ENCODE measurements around the gene MBNL3. TPM values are rescaled to one million over a fixed set of nuclear protein-coding genes. Genes with fewer than 3 reads are reported as not detected.

Gene MBNL3
- total RNA-seq, 1 donor from 2014 or later = 27.5 TPM

DNA sequence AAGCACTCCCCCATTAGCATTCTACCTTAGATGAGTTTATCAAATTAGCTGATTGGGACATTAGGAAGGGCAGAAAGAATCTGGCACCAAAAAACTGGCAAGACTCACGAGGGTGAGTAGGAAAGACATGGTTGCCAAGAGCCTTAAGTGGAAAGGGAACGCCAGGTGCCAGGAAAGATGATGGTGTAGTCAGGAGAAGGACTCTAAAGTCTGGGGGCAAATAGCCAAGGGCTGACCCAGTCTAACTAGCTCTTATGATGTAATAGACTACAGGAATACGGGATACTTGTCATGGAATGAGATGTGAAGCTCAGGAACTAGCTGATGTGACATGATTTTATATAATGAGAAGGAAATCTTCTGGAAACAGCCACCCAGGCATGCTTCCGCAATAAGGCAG is 94.8 kb downstream of the MBNL3 start:
- intact Hi-C loops (cut with DNase I) = no loop called here
- ATAC-seq (no peak), DNase-seq (ENCODE audit: missing footprints) (no peak)

GRCh38 chrX:132393485-132393884 is 95.4 kb downstream of the MBNL3 start:
- ATAC-seq (no peak), DNase-seq (ENCODE audit: missing footprints) (no peak)
- intact Hi-C loops (cut with DNase I) = no loop called here

- intact Hi-C loops (cut with DNase I) = no loop called here
- no peak for DNase-seq (ENCODE audit: missing footprints)
- ATAC-seq = no peak
Observed at GRCh38 chrX:132393085-132393484, 95.8 kb downstream of the MBNL3 start.

DNA sequence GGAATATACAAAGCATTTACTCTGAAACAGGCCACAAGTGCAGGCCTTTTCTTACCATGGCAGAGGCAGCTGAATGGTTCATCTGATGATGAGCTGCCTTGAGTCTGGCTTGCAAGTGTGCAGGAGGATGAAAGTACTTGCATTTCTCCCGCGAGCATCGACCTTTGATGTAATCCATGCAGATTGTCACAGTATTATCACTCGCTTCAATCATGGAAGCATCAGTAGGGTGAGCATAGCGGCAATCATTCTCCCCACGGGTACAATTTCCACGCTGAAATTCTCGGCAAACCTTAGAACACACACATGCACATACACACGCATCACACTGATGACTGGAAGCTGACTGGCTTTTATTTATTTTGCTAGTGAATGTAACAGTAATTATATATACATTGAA is 98.0 kb downstream of the MBNL3 start:
- no peak for DNase-seq (ENCODE audit: missing footprints)
- intact Hi-C loops (cut with DNase I) = no loop called here
- ATAC-seq = no peak

- no peak for DNase-seq (ENCODE audit: missing footprints)
- intact Hi-C loops (cut with DNase I) = no loop called here
- ATAC-seq = peak; percentile 16
Observed at GRCh38 chrX:132389480-132389879, 99.4 kb downstream of the MBNL3 start.

DNA sequence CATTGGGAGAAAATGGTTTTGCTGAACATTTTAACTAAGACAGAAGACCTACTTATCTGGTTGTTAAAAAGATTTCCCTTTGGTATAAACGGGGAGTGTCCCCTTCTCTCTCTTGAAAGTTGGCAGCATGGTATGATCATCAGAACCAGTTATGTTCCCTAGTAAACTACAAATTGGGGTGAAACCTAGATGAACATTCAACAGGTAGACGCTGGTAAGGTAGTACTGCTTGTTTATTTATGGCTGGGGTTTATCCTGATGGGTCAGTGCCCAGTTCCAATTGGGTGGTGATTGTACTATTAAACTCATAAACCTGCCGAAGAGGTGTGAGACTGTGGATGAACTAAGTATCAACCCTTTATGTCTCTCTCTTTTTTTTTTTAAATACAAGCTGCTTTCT is 100.5 kb downstream of the MBNL3 start:
- DNase-seq (ENCODE audit: missing footprints) (no peak), ATAC-seq (no peak)
- intact Hi-C loops (cut with DNase I) = no loop called here

DNA sequence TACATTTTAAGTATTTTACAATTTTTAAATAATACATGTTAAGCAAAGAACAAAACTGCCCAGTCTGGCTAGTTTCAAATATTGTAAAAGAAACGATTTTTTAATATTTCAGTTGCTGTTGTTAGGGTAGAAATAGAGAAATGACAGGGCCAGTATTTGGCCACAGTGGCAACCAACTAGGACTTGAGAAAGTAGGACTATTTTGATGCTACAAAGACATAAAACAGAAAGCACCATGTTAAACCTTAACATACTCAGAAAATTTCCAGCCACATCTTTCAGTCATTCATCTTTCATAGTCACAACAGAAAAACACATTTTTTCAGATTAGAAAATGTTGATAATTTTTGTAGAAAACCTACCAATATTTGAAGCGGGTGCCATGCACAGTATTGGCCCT is 104.5 kb downstream of the MBNL3 start:
- ATAC-seq = no peak
- DNase-seq (ENCODE audit: missing footprints) = no peak
- intact Hi-C loops (cut with DNase I) = no loop called here

DNA sequence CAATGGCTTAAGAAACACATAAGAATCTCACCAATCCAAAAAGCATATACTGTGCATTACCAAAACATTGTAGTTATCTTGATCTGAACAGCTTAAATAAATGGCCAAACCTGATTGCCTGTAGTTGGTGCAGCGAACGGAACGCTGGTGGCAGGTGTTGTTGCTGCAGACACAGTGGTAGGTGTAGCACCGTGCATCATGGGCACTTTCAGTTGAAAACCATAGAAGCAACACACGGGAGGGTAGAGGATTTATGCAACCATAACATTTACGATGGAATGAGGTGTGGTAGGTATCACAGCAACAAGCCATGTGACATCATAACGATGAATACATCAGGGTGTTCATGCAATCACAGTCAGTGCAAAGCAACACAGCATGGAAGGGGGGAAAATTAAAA is 106.8 kb downstream of the MBNL3 start:
- ATAC-seq (no peak), DNase-seq (ENCODE audit: missing footprints) (no peak)
- intact Hi-C loops (cut with DNase I) = no loop called here

- no peak for ATAC-seq
- intact Hi-C loops (cut with DNase I) = no loop called here
Observed at GRCh38 chrX:132378281-132378680, 110.6 kb downstream of the MBNL3 start.

DNA sequence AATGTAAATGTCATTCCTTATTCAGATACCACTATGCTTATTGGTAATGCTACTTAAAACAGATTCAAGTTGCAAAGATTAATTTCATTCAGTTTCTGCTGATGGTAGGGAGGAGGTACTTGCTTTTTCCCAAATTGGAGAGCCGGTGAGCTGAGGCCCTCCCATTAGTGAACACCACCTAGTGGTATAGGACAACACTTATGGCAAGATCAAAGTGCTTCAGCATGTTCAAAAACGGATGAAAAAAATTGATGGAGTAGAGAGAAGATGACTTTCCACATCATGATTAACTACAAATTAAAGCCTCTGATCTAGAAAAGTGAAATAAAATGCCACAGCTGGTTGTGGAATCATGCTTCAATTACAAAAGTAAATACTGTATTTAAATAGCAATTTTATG is 112.9 kb downstream of the MBNL3 start:
- DNase-seq (ENCODE audit: missing footprints) (no peak), ATAC-seq (no peak)
- intact Hi-C loops (cut with DNase I) = no loop called here

More at GRCh38 chrX:132378281-132378680, 110.6 kb downstream of the MBNL3 start:
- DNase-seq (ENCODE audit: missing footprints) = no peak

- ATAC-seq (no peak), DNase-seq (ENCODE audit: missing footprints) (no peak)
- intact Hi-C loops (cut with DNase I) = no loop called here
Observed at GRCh38 chrX:132373610-132374009, 115.2 kb downstream of the MBNL3 start.

DNA sequence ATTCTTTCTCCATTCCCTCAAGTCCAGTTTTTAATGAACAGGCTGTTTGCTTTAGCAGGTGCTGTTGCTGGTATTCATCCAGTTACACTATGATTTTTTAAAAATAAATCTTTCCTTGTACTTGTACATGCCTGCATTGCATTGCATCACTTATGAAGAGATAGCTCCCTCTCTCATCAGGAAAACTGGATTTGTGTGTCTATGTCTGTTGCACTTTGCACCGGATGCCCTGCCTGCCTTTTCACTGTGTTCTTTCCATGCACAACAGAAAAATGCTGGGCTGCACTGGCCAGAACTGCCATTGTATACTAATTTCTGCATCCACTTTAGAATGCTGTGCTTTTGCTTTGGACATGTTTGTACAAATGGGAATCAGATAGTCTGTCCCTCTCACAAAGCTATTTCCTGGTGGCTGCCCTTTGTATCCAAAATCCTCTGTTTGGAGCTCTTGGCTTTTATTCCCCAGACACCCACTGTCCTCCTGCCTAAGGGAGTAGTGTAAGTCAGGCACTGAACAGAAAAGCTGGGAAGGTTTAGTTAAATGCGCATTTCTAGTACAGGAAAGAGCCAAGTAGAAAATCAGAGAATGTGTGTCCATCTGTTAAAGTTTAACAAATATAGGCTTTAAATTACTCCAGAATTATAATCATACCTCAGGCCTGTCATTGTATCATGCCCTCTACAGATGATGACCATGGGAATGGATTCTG is 119.1 kb downstream of the MBNL3 start:
- ATAC-seq = no peak
- DNase-seq (ENCODE audit: missing footprints) = no peak
- intact Hi-C loops (cut with DNase I) = no loop called here

DNA sequence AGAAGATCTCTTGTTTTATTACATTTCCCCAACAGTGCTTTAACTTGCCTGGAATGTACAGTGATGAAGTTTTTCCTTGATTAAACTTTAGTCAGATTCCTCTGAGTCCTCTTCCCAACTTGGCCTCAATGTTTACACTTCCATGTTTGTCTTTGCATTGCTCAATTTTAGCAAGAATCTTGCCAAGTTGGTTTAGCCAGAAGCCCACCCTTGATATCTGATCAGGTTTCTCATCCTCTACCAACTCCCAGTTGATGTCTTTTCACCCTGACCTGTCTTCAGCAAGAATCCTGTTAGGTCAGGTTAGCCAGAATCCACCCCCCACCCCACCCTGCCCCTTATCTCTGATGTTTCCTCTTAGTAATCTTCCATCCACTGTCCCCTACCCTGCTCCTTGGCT is 120.9 kb downstream of the MBNL3 start:
- intact Hi-C loops (cut with DNase I) = no loop called here
- DNase-seq (ENCODE audit: missing footprints) (no peak), ATAC-seq (no peak)

GRCh38 chrX:132367314-132367713 is 121.5 kb downstream of the MBNL3 start:
- intact Hi-C loops (cut with DNase I) = no loop called here
- no peak for DNase-seq (ENCODE audit: missing footprints)
- no peak for ATAC-seq

- intact Hi-C loops (cut with DNase I) = no loop called here
- ATAC-seq = no peak
- DNase-seq (ENCODE audit: missing footprints) = no peak
Observed at GRCh38 chrX:132365490-132365889, 123.3 kb downstream of the MBNL3 start.

DNA sequence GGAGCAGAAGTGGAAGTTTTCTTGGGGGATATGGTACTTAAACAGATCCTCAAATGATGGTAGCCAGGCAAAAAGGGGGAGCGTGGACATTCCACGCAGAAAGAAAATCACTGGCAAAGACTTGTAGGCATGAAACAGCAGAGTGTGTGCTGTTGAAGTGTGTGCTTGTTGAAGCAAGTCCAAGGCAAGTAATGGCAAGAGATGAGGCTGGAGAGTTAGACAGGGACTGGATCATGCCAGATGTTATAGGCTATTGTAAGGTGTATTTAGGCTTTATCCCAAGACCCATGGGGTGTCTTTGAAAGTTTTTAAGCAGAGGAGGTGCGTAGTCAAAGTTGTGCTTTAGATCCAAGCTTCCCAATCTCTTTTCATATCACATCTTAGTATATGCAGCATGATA is 124.5 kb downstream of the MBNL3 start:
- intact Hi-C loops (cut with DNase I) = no loop called here
- DNase-seq (ENCODE audit: missing footprints) (no peak), ATAC-seq (no peak)

DNA sequence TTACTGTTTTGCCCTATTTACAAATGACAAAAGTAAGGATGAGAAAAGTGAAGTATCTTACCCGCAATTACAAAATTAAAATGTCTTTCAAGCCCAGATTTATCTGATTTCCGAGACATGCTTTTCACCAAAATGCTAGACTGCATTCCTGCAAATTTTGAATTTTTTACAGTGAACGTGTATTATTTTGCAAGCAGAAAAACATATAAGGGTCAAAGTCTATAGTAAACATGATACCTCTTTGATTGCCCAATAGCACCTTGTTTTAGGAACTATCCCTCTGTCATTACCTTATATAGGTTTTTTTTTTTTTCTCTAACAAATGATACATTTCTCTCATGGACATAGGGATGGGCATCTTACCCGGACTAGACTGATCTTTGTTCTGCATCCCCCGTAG is 135.4 kb downstream of the MBNL3 start:
- no peak for DNase-seq (ENCODE audit: missing footprints)
- intact Hi-C loops (cut with DNase I) = no loop called here
- no peak for ATAC-seq

DNA sequence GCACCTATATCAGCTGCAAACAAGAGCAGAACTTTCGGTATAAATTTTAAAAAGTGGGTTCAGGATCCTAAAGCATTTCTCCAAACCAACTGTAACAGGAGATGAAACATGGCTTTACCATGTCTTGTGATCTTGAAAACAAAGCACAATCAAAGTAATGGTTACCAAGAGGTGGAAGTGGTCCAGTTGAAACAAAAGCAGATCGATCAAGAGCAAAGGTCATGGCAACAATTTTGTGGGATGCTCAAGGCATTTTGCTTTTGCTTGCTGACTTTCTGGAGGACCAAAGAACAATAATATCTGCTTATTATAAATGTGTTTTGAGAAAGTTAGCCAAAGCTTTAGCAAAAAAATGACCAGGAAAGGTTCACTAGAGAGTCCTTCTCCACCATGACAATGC is 152.7 kb downstream of the MBNL3 start:
- DNase-seq (ENCODE audit: missing footprints) (no peak), ATAC-seq (no peak)
- intact Hi-C loops (cut with DNase I) = no loop called here

- ATAC-seq = no peak
- intact Hi-C loops (cut with DNase I) = no loop called here
- DNase-seq (ENCODE audit: missing footprints) = no peak
Observed at GRCh38 chrX:132333351-132333750, 155.5 kb downstream of the MBNL3 start.

- no peak for ATAC-seq
- intact Hi-C loops (cut with DNase I) = no loop called here
- DNase-seq (ENCODE audit: missing footprints) = no peak
Observed at GRCh38 chrX:132331532-132331931, 157.3 kb downstream of the MBNL3 start.

DNA sequence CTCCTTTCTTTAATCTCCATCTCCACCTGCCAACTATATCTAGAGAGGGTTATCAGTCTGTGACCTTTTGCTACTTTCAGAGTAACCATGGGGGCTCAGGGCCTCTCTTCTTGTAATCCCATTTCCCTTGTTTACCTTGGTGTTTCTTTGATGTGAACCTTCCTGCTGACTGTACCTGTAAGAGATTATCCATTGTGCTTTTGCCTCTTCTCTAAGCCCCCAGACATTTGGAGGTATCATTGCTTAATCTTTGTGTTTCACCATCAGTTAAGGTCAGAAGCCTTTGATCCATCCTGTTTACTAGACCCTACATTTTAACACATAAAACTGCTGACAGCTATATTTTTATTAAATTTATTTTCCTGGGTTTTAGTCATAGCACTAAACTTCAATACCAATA is 157.8 kb downstream of the MBNL3 start:
- no peak for ATAC-seq
- DNase-seq (ENCODE audit: missing footprints) = no peak
- intact Hi-C loops (cut with DNase I) = no loop called here

All from Right ventricle myocardium inferior (tissue), 1 donor.